HepG2 (cell line): ENCODE results near the gene RTBDN. TPM values are rescaled to one million over a fixed set of nuclear protein-coding genes. Genes with fewer than 3 reads are reported as not detected.

Experiments used
- BATF2 ChIP-seq: sonication (generic); formaldehyde crosslinking; IDR thresholded peaks from 2 replicates; pipeline ENCODE4 v1.8.0; 2022; ENCODE audit warnings: mild to moderate bottlenecking, missing genetic modification reagents, moderate library complexity
- EEA1 ChIP-seq: sonication (generic); formaldehyde crosslinking; IDR thresholded peaks from 2 replicates; pipeline ENCODE4 v1.5.1; 2020; ENCODE audit warnings: mild to moderate bottlenecking, missing genetic modification reagents, borderline replicate concordance
- GATAD2A ChIP-seq: IDR thresholded peaks from 2 replicates; pipeline ENCODE4 v1.6.1; 2016
- HIC2 ChIP-seq: sonication (generic); formaldehyde crosslinking; IDR thresholded peaks from 2 replicates; pipeline ENCODE4 v1.9.0; 2022; ENCODE audit warnings: low read depth, missing genetic modification reagents
- HMG20A ChIP-seq: IDR thresholded peaks from 2 replicates; pipeline ENCODE4 v1.6.1; 2016; ENCODE audit warnings: borderline replicate concordance
- HMGA1 ChIP-seq: sonication (generic); formaldehyde crosslinking; conservative IDR thresholded peaks from 2 replicates; pipeline ENCODE4 v1.4.0; 2020; ENCODE audit warnings: missing genetic modification reagents
- MXI1 ChIP-seq: IDR thresholded peaks from 3 replicates; pipeline ENCODE4 v1.6.1; 2012; ENCODE audit warnings: low read depth, low read length, inconsistent platforms, borderline replicate concordance
- NR0B2 ChIP-seq: sonication (generic); formaldehyde crosslinking; IDR thresholded peaks from 2 replicates; pipeline ENCODE4 v1.4.0; 2020; ENCODE audit warnings: mild to moderate bottlenecking, missing genetic modification reagents
- PHB2 ChIP-seq: fragments of 450-650 bp; IDR thresholded peaks from 2 replicates; pipeline ENCODE4 v1.6.1; 2018; ENCODE audit not compliant: partially characterized antibody
- RBM22 ChIP-seq: fragments of 200-400 bp; formaldehyde crosslinking; optimal IDR thresholded peaks from 2 replicates; pipeline ENCODE3; 2017; ENCODE audit warnings: mild to moderate bottlenecking, low read length, moderate library complexity
- RFX5 ChIP-seq: IDR thresholded peaks from 2 replicates; pipeline ENCODE4 v1.6.1; 2011; ENCODE audit warnings: low read depth, low read length, improper control_type of control experiment
- SKI ChIP-seq: fragments of 450-650 bp; IDR thresholded peaks from one replicate; pipeline ENCODE4 v1.6.1; 2018; ENCODE audit warnings: mild to moderate bottlenecking; ENCODE audit not compliant: partially characterized antibody
- SYNCRIP ChIP-seq: fragments of 200-400 bp; formaldehyde crosslinking; IDR thresholded peaks from 2 replicates; pipeline ENCODE4 v1.6.1; 2018; ENCODE audit warnings: mild to moderate bottlenecking, low read depth, low read length; ENCODE audit not compliant: insufficient read depth
- ZNF230 ChIP-seq: sonication (generic); formaldehyde crosslinking; IDR thresholded peaks from 2 replicates; pipeline ENCODE4 v1.4.0; 2020; ENCODE audit warnings: mild to moderate bottlenecking, missing genetic modification reagents
- ZNF235 ChIP-seq: sonication (generic); formaldehyde crosslinking; IDR thresholded peaks from 2 replicates; pipeline ENCODE4 v1.8.1; 2023; ENCODE audit warnings: mild to moderate bottlenecking, missing genetic modification reagents, borderline replicate concordance
- ZNF407 ChIP-seq: sonication (generic); formaldehyde crosslinking; IDR thresholded peaks from one replicate; pipeline ENCODE4 v1.5.1; 2020; ENCODE audit warnings: mild to moderate bottlenecking, missing genetic modification reagents; ENCODE audit errors: not compliant biosample characterization
- ZNF768 ChIP-seq: sonication (generic); formaldehyde crosslinking; IDR thresholded peaks from 2 replicates; pipeline ENCODE4 v1.4.0; 2020; ENCODE audit warnings: missing genetic modification reagents
- ZNF83 ChIP-seq: sonication (generic); formaldehyde crosslinking; IDR thresholded peaks from 2 replicates; pipeline ENCODE4 v1.4.0; 2020; ENCODE audit warnings: missing genetic modification reagents, mild to moderate bottlenecking, borderline replicate concordance
- polyA plus RNA-seq, 8 experiments: library from polyadenylated mRNA; depleted of rRNA in 3 of 8; stranded (reverse) in 7 of 8; unstranded in 1 of 8; fragments of >200 nt; fragmentation: Illumina TruSeq in 4 of 8; extraction: Trizol in 4 of 8; gene quantifications; 2 replicates each; pipeline versions ENCODE4 v1.2.1 to v1.2.3, GENCODE V29; 2011 to 2016; ENCODE audit warnings: low read depth in 4 of 8, missing spikeins in 1 of 8, mixed read lengths in 1 of 8; ENCODE audit not compliant: insufficient read depth in 1 of 8
- total RNA-seq, 5 experiments: library from RNA; depleted of rRNA; stranded (reverse); fragments of >200 nt; fragmentation: Illumina TruSeq; extraction: Trizol; gene quantifications; 2 replicates each; pipeline ENCODE4 v1.2.3, GENCODE V29; 2016; ENCODE audit warnings: low read depth in 1 of 5

RTBDN gene
- total and polyA plus RNA-seq, 2 of the 13 experiments (the other 11 are each of a cell fraction or from before 2014, with no cell fraction given) = 0.27 to 0.48 TPM

GRCh38 chr19:12792051-12792852 is 42.1 kb downstream of the RTBDN start (continued):
- TF ChIP-seq HMGA1 (CRISPR knock-in tag) (no peak), SKI (no peak), HMG20A (peak; percentile 18; the same call in 1 of the 2 replicates), ZNF235 (CRISPR knock-in tag) (no peak), ZNF83 (CRISPR knock-in tag) (peak; percentile 46; the same call in 1 of the 2 replicates), ZNF407 (no peak), BATF2 (CRISPR knock-in tag) (no peak), SYNCRIP (no peak), GATAD2A (CRISPR knock-in tag) (no peak; the same call in 1 of the 2 replicates), ZNF768 (CRISPR knock-in tag) (0 out of 2 replicates have a peak, but pooled peaks have one; percentile 21), RFX5 (no peak), MXI1 (0 out of 3 replicates have a peak, but pooled peaks have one; percentile 11), RBM22 (no peak), ZNF230 (CRISPR knock-in tag) (no peak), NR0B2 (CRISPR knock-in tag) (peak; percentile 90), EEA1 (CRISPR knock-in tag) (peak; percentile 57), HIC2 (no peak; the same call in 1 of the 2 replicates), PHB2 (no peak)
